LoVo (cell line): ENCODE measurements around the gene STK39.

Experiments
- DNase-seq: peaks from one replicate; pipeline ENCODE4 v3.0.0-alpha.2; 2016; ENCODE audit warnings: low spot score

Gene STK39

DNA sequence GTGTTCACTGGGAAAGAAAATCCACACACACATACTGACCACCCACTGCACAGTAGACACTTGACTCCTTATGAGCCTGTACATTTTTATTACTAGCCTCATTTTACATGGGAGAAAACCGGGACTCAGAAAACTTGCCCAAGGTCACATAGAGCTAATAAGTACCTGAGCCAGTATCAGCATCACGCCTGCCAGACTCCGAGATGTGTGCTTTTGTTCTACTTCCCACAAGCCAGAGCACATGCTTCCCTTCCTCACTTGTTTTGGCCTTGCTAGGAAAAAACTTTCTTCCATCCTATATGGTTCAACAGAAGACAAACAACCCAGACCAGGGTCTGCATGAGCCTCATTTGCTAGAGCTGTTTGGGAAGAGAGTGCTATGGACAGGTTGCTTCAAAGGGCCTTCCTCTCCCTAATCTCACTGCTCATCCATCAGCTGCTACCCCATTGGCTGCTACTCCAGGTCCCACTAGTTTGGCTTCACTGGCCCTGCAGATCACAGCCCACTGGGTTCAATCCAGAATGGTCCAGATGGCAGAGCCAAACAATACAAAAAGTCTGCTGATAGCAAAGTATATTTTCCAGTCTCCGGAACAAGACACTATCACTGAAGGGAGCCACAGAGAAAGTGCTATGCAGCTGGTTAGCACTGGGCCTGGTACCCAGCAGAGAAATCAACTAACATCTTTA lies 63.9 kb downstream of the STK39 start:
- no peak for DNase-seq

DNA sequence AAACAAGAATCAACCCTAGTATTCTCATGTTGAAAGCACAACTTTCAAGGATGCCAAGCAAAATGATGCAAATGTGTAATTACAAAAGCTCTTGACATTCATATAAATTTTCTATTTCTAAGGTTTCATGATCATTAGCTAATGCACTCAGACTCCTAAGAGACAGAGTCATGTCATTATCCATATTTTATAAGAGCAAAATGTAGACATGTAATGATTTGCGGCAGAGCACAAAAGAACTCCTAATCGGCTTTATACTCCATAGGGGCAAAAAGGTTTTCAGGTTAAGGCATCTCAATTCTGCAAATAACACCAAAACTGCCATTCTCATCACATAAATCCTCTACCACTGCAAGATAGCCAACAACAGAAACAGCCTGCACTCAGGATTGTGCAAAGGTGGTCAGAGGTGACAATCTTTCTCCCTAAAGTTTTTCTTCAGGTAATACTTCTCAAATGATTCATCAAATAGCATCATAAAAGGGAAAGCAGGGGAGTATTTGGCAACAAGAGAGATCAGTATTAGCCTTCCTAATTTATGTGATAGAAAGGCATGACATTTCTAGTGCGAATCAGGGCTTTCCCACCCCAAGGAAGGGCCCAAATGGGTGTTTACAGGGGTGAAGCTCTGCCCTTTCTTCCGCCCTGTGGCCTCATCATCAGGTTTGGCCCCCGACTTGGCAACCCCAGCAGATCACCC lies 64.7 kb downstream of the STK39 start:
- peak; percentile 21 for DNase-seq

DNA sequence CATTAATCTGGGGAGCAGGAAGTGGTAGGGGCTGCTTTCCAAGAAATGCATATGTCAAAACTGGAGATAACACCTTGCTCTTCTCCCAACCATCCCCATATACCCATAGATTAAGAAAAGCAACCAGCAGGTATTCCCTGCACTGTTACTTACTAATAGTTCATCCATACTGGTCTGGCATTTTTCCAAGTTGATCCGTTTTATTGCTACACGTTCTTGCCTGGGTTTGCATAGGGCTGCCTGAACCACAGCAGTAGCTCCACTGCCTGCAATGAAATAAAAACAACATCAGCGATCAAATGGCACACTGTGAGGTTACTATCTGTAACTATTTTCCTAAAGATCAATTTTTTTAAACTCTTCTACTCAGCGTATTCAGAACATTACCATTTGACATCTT lies 65.6 kb downstream of the STK39 start:
- DNase-seq, result no peak

DNA sequence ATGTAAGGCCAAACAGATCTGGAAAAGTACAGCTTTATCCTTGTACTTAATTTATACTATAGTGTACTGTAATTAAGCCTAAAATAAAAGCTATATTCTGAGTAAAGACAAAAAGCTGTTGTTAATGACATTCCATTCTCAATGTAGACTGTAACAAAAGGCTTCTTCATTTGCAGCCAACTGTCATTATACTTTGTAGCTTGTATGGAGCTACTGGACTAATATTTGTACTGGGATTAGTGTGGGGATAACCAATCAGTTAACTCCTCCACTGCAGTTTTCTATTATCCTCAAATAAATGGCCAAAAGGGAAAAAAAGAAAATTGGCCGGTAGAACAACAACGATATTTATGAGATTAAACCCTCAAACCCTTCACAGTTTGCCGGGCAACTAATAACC lies 66.5 kb downstream of the STK39 start:
- DNase-seq, result no peak

DNA sequence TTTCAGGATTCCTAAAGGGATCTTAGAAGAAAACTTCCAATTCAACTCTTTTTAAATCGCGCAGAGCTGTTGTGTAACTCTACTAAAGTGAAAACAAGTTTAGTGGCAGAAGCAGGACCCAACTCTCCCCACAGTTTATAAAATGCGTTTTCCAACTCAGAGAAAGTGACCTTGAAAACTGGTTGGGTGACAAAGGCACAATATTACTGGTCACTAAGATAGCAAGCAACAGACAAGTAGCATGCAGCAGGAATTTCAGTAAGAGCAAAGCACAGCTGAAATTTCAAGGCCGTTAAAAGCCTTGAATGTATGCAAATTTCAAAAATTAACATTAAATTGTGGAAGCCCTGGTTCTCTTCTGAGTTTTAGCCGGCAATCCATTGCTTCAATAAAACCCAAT lies 66.9 kb downstream of the STK39 start:
- no peak for DNase-seq

GRCh38 chr2:168179592-168179991 lies 67.8 kb downstream of the STK39 start:
- no peak for DNase-seq

DNA sequence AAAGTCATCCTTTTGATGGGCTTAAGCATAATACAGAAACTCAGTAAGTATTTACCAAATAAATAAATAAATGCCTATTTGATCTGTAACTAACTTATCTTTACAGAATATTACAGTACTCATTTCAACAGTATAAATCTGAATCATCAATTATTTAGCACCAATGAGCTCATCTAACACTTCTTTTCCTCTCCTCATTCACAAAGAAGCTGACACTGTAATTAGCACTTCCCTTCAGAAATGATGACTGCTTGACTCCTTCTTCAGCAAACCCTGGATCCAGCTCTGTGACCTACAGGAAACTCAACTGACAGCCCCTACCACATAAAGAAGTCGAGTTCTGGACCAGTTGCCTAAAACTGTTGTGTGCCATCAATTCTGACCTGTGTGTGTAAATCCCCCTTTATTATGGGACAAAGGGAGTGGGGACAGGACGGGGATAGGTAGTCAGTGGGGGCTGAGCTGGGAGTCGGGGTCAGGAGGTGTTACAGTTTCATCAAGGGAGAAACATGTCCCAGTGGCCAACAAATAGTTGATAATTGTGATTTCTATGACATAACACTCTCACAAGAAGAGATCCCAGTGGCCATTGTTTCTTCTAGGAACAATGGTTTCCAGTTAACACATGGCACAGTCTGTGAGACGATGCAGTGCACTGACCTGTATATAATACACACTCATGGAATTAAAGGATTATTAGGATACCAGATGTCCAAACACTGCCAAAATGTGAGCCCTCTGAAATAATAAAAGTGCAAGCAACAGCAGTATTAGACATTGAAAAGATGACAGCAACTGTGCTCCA lies 68.7 kb downstream of the STK39 start:
- DNase-seq, result no peak

- DNase-seq, result no peak
Measured at GRCh38 chr2:168176402-168176801, 71.0 kb downstream of the STK39 start.

DNA sequence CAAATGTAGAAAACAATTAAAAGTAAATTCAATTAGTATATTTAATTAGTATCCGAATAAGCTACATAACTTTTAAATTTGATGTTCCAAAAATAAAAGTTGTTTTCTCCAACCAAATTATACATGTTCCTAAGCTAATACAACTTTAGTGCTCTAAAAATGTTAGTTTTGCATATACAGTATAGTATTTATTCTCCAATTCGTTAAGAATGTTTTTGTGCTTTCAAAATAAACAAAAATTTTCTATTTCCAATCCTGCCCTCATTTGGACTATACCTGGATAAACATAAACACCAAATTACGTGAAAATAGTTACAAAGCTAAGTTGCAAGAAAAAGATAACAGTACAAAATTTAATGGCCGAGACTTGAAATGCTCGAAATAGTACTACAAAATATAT lies 71.9 kb downstream of the STK39 start:
- no peak for DNase-seq

DNA sequence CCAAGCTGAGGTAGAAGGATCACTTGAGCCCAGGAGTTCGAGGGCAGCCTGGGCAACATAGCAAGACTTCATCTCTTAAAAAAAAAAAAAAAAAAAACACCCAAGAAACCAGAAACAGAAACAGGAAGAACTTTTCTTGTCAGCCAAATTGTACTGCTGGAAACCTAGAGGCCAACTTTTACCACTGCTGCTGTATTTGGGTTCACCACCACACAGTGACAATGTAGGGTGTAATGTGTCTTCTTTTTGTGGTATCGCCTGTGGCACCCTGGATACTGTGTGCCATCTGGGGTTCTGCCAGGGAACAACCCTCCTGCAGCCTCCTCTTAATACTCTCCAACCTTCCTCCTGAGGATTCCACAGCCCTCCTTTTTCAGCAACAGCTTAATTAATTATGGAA lies 72.6 kb downstream of the STK39 start:
- no peak for DNase-seq

DNA sequence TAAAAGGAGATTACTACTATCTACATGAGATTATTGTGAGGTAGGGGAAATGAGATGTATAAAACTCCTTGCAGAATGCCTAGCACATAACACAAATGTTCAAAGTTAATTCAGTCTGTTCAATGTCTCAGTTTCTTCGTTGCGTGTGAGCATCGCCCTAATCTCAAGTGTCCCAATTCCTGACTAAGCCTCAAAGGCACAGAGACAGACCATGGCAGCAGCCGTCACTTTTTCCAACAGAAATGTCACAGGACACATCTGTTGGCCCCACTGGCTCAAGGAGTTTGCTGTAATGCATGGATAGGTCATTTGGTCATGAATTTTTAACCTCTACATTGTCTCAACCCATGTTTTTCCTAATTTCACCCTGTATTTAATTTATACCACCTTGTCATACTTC lies 75.3 kb downstream of the STK39 start:
- DNase-seq, result no peak

DNA sequence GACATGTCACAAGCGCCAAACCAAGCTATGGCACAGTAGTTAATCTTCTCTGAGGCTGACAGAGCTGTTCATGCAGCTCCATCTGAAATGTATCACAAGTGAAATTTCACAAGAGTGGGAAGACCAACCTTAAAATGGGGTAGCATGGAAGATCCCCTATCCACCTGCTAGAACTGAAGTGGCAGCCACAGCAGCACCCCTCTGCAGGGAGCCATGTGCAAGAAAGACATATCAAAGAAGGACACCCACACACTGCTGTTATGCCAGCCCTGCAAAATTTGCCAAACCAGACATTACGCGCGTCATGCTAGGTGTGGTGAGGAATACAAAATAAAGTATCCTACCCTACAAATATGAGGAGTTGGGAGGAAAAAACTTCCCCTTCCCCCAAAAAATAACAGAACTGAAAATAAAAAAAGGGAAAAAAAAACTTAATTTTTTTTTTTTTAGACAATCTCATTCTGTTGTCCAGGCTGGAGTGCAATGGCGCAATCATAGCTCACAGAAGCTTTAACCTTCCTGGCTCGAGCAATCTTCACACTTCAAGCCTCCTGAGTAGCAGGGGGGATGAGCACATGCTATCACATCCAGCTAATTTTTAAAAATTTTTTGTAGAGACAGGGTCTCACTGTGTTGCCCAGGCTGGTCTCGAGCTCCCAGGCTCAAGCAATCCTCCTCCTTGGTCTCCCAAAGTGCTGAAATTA lies 76.2 kb downstream of the STK39 start:
- DNase-seq, result no peak

DNA sequence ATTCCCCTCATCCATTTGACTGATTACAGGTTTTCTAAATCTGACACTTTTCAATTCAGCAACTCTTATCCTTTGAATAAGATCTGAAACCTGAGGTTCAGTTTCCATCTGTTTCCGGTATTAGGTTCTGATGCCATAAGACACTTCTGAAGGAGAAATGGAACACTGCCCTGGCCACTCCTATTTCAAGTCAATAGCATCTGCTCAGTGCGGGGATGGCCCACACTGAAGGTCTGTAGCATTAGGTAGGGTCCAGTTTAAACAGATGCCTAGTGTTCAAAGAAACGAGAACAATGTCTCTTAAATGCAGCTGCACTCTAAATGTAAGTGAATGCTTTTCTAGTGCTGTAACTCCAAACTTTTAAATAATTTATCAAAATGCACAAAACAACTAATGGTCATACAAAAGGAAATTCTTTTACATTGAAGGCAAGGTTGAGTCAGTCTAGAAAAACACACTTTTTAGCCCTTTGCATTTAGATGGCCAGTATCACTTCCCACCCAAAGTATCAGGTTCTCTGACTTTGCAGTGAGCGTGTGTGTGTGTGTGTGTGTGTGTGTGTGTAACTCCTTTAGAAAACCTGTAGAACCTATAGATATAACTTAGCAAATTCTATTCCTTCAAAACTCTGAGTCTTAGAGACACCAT lies 78.2 kb downstream of the STK39 start:
- DNase-seq, result no peak

DNA sequence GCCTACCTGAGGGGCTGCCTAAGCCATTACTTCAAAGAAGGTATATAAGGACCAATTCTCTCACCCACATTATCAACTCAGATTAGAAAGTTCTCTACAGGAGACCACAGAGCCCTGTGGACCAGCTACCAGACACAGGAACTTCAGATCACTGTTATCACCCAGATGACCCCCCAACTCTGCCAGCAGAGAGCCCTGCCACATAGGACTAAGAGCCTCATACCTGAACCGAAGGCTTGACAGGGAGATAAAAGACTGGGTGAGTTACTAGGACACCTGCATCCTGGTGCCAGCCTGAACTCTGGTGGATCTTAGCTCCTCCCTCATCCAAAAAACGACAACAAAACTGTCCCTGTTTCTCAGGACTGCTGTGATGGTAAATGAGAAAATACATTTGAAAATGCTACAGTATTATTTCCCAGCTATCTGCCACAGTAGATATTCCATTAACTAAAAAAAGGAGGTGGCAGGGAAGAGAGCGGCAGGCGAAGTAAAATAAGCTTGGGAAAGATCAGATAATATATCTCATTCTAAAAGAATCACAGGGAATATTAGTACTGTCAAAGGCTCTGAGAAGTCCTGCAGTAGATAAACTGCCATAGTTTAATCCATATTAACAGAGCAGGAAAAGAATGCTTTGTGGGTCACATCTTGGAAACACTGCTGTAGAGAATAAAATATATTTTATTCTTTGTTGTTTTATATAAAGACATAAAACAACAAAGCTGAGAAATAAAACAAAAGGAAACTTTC lies 79.7 kb downstream of the STK39 start:
- no peak for DNase-seq

- peak; percentile 74 for DNase-seq
Measured at GRCh38 chr2:168166902-168167510, 80.4 kb downstream of the STK39 start.

- DNase-seq, result no peak
Measured at GRCh38 chr2:168165985-168166901, 81.2 kb downstream of the STK39 start.

DNA sequence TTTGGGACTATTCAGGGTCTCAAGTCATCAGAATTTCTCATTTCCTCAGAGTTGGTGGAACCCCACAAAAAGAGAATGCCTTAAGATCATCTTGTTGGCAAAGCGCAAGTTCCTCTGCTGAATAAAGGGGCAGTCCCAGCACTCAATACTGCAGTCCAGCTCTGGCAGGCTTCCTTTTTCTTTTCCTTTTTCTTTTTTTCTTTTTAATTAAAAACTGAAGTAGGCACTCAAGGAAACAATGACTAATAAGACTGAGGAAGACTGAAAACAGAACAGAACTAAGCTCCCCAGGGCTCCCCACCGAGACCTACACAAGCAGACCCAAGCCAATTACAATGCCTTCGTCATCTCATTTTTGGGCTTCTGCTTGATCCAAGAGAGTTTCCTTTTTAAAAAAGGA lies 82.0 kb downstream of the STK39 start:
- DNase-seq, result no peak

DNA sequence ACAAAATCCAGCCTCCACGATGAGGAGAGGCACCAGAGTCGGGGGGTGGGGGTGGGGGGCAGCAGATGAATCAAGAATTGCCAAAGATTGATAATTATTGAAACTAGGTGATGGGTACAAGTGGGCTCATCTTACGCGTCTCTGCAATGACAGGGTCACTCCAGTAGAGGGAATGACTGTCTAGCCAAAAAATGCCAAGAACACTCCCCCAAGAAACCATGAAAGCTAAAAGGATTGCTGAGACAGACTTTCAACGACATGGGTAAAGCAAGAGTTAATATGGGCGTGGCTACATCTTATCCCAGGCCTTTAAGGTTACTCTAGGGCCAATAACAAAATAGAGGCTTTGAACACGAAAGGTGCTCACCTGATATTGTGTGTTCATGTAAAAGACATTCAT lies 86.5 kb downstream of the STK39 start:
- DNase-seq, result no peak

DNA sequence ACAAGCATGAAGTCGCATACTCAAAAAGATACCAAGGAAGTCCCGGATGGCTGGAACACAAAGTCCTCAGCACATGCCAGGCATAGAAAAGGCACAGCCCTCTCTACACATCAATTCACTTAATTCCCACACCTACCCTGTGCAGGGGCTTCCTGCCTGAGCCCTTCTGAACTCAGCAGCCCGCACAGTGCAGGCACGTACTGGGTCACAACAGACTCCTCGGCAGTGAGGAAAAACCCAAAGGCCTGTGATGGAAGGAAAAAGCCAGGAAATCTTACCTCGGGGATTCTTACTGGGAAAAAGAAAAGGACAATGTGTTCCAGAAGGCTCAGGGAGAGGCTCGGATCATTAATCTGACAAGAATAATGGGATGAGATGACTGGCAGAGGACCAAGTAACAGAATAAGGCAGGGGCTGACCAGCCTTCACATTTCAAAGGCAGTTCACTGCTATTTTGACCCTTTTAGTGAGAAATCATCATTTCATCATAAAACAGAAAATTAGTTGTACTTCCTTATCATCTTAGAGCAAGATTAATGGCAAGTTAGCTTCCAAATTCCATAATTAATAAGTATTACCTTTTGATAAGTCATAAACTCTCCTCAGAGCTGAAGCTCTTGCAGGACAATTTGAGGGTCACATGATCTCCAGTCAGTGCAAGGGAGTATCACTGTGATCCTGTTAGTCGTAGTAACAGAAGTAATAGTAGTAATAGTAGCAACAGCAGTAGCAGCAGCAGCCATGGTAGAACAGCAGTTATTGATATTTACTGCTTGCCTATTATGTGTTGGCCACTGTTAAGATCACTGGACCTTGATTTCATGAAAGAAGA lies 87.4 kb downstream of the STK39 start:
- DNase-seq, result no peak
